ENCODE results near the gene GABRD. TPM values are rescaled to one million over a fixed set of nuclear protein-coding genes. Genes with fewer than 3 reads are reported as not detected.

GABRD gene
- total RNA-seq, 2 experiments from 2014 or later: not detected

DNA sequence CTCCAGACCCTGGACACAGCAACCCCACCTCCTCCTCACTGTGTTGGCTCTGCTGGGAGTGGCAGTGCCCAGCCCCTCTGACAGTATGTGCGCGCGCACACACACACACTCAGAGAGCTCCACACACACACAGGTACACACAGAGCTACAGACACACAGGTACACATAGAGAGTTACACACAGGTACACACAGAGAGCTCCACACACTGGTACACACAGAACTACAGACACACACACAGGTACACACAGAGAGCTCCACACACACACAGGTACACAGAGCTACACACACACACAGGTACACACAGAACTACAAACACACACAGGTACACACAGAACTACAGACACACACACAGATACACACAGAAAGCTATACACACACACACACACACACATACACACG lies 24.7 kb downstream of the GABRD start:
- H3K9me3 Mint-ChIP-seq: no peaks in the 10 kb centered on the region
- H3K27ac Mint-ChIP-seq: peak overlapping the region; percentile 5
- no peak for ATAC-seq (ENCODE audit: low read depth)
- peaks cover 11% of the 10 kb centered on the region for H3K4me1 Mint-ChIP-seq
- H3K36me3 Mint-ChIP-seq: no peaks in the 10 kb centered on the region
- peak overlapping the region; percentile 17 for H3K4me3 Mint-ChIP-seq
- peaks cover 4% of the 10 kb centered on the region for H3K27me3 Mint-ChIP-seq
- DNase-seq: no peak
- POLR2A ChIA-PET: interaction anchor here (1.0 to 1.2 kb wide), 2 partner anchors 18 to 136 kb away, joined by 3 to 6 read pairs; no protein-coding TSS in a partner anchor

DNA sequence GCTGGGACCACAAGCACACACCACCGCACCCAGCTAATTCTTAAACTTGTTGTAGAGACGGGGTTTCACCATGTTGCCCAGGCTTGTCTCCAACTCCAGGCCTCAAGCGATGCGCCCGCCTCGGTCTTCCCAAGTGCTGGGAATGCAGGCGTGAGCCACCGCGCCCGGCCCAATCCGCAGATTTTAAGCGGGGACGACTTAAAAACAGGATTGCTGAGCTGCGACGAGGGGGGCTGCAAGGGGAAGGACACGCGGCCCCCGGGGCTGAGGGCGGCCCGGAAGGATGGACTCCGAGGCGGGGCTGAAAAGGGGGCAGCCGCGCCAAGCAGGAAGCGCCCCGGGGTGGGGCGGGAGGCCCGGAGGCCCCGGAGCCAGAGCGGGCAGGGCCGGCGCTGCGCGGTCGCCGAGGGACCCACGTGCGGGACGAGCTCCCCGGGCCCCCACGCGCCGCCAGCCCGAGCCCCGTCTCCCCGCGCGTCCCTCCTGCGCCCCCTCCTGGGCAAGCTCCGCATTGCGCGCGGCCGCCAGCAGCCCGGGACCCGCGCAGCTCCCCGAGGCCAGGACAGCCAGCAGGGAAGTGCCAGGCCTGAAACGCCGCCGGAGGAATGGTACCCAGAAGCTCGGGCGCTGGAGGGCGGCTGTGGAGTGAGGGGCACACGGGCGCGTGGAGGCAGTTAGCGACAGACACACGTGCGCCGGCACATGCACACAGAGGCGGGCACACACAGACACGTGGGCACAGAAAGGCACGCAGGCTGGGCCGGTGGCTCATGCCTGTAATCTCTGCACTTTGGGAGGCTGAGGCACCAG lies 25.6 kb downstream of the GABRD start:
- Mint-ChIP-seq H3K36me3 (no peaks in the 10 kb centered on the region), H3K27ac (no peak overlapping the region), H3K4me3 (peak overlapping the region; percentile 50), H3K9me3 (no peaks in the 10 kb centered on the region), H3K27me3 (peaks cover 6% of the 10 kb centered on the region), H3K4me1 (peaks cover 17% of the 10 kb centered on the region)
- peak; percentile 79 for ATAC-seq (ENCODE audit: low read depth)
- DNase-seq: peak; percentile 94
- POLR2A ChIA-PET: interaction anchor here (0.7 to 1.2 kb wide), 3 partner anchors 100 to 263 kb away, joined by 3 to 6 read pairs (median 4); no protein-coding TSS in a partner anchor

DNA sequence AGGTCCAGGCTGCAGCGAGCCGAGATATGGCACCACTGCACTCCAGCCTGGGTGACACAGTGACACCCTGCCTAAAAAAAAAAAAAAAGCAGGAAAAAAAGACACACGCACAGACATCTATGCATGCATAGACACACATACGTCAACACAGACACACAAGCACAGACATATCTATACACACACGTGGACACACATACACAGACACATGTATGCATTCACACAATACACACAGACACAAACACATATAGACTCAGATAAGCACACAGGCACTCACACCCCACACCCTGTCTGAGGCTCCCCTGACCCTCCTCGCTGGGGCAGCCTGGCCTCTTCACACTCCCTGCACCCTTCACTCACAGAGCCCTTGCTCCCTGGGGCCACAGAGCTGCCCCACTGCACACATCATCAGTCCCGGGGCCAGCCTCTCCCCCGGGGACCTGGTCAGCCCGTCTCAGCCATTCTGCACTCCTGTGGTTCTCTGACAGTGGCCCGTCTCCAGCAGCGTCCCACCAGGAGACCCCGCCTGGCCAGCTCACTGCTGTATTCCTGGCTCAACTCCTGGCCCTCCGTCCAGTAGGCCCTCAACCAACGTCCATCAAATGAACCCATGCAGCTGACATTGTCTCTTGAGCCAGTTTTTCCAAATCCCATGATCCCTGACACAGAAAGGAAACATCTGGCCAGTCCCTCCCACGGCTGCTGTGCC lies 26.5 kb downstream of the GABRD start:
- POLR2A ChIA-PET: interaction anchor here (0.7 to 1.1 kb wide), 2 partner anchors 101 to 264 kb away, joined by 3 to 4 read pairs; no protein-coding TSS in a partner anchor
- Mint-ChIP-seq H3K27ac (no peak overlapping the region), H3K27me3 (peaks cover 6% of the 10 kb centered on the region)

DNA sequence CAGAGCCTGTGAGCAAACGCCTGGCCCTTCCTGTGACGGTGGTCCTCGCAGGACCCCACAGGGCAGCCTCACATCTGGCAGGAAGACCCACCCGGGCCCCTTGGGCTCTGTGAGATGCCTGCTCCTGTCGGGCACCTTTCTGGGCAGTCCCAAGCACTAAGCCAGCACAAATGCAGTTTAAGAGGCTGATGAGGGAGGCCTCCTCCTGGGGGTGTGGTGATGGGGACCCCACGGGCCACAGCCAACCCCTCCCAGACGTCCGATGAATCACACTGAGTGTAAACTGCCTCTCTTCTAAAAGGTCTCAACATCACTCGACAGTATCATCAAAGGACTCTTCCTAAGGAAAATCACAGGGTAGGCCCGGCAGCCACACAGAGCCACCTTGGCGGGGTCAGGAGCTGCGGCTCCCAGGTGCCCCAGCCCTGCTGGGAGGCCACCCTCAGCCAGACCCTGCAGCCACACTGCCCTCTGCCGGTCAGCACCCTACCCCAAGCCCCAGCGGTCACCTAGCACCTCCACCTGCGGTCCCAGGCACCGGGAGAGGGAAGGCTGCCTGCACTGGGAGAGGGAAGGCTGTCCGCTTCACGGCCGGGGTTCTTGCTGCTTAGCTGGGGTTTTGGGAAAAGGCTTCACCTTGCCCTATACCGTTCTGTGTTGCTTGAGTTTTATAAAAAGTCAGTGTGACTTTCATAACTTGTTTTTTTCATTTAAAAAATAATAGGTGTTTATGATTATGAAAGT lies 27.2 kb downstream of the GABRD start:
- H3K9me3 Mint-ChIP-seq: no peaks in the 10 kb centered on the region
- POLR2A ChIA-PET: no interaction called here
- no peak overlapping the region for H3K27ac Mint-ChIP-seq
- no peak overlapping the region for H3K4me3 Mint-ChIP-seq
- DNase-seq (peak; percentile 69), ATAC-seq (ENCODE audit: low read depth) (no peak)
- H3K27me3 Mint-ChIP-seq: peaks cover 6% of the 10 kb centered on the region
- H3K4me1 Mint-ChIP-seq: peaks cover 17% of the 10 kb centered on the region
- no peaks in the 10 kb centered on the region for H3K36me3 Mint-ChIP-seq

More for the DNA sequence above, 26.5 kb downstream of the GABRD start:
- no peak for DNase-seq
- H3K4me3 Mint-ChIP-seq: peak overlapping the region; percentile 6
- no peaks in the 10 kb centered on the region for H3K36me3 Mint-ChIP-seq
- ATAC-seq (ENCODE audit: low read depth): no peak
- no peaks in the 10 kb centered on the region for H3K9me3 Mint-ChIP-seq
- peaks cover 17% of the 10 kb centered on the region for H3K4me1 Mint-ChIP-seq

DNA sequence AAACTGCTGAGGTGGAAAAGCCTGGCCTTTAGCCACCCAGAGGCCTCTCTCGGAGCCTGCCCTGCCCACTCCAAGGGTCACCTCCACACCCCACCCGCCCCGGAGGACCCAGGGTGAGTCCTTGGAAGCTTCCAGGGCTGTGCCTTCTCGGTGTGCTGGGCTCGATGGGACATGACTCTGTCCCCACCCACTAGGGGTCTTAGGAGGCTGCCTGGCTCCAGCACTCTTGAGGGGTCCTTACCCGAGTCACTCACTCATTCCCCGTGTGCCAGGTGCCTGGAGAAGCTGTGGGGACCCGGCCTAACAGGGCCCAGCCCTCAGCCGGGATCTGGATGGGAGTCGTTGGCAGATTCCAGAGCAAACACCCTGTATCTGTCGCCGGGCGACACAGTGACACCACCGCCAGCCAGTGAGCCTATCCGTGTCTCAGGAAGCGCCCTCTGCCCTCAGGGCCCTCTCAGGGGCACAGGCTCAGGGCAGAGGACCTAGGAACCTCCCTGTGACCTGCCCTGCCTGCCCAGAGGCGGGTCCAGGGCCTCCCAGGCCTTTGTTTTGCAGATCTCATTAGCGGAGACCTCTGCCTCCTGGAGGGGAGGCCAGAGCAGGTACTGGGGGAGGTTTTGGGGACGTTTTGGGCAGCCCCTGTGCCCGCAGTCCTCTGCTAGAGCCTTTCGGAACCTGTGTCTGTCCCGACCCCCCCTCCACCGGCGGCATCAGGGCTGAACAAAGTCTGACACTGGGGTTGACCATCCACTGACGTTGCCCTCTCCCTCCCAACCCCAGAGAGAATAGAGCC lies 28.0 kb downstream of the GABRD start:
- no peaks in the 10 kb centered on the region for H3K36me3 Mint-ChIP-seq
- H3K9me3 Mint-ChIP-seq: no peaks in the 10 kb centered on the region
- ATAC-seq (ENCODE audit: low read depth) (no peak), DNase-seq (no peak)
- POLR2A ChIA-PET: no interaction called here
- H3K27ac Mint-ChIP-seq: no peak overlapping the region
- H3K27me3 Mint-ChIP-seq: peaks cover 6% of the 10 kb centered on the region
- H3K4me1 Mint-ChIP-seq: peaks cover 17% of the 10 kb centered on the region
- no peak overlapping the region for H3K4me3 Mint-ChIP-seq

DNA sequence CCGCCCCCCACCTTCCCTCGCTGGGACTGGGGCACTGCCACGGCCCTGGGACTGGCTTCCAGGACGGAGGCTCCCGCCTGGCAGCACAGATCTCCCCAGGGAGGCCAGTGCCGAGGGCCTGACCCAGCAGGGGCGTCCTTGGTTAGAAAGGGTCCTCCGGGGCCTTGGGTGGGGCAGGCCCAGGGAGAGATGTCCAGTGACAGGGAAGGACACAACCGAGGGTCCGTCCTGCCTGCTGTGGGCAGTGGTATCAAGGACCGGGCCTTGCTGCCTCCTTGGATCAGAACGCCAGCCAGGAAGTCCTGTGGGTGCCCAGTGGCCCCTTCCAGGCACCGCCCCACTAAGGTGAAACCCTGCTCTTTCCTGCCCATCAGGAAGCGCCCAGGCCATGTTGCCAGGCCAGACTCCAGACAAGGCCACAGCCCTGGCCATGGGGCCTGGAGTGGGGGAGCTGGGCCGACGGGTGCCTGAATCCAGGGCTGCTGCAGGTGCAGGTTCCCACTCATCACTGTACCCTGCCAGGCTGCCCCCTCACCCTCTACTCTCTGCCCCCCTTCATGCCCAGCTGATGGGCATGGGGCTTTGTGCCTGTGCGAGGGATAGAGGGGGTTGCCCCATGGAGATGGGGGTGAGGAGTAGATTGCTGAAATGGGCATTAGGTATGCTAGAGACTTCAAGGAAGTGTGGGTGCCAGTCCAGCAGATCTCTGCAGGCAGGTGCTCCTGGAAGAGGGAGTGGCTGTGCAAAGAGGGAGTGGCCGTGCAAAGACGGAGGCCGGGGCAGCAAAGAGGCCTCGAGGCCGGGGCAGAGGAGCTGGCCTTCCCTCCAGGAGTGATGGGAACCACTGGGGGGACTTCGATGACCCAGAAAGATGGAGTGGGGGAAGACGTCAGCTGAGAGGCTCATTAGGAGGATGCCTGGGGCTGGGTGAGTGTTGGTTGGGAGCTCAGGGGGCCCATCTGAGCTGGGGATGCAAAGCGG lies 28.9 kb downstream of the GABRD start:
- Mint-ChIP-seq H3K27me3 (peaks cover 6% of the 10 kb centered on the region), H3K9me3 (no peaks in the 10 kb centered on the region), H3K4me3 (peak overlapping the region; percentile 12), H3K36me3 (no peaks in the 10 kb centered on the region), H3K27ac (peak overlapping the region; percentile 22), H3K4me1 (peaks cover 17% of the 10 kb centered on the region)
- no peak for DNase-seq
- POLR2A ChIA-PET: no interaction called here
- ATAC-seq (ENCODE audit: low read depth): no peak

DNA sequence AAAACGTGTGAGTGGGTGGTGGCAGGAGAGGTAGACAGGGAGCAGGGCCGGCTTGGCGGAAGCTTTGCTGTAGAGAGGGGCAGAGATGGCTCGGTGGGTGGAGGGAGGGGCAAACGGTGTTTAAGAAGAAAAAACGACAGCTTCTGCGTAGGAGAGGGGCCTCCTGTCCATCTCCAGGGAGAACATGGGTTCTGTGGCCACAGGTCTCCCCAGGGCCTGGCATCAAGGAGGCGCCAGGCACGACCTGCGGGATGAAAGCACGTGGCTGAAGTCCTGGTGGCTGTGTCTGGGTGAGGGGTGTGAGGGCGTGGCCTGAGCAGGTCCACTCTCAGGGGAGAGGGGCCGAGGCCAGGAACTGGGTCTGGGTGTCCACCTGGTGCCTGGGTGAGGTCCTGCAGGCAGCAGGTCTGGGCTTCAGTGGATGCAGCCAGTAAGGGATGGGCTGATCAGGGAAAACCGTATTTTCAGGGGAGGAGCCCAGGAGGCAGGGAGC lies 30.1 kb downstream of the GABRD start:
- ATAC-seq (ENCODE audit: low read depth) (no peak), DNase-seq (no peak)
- no peaks in the 10 kb centered on the region for H3K36me3 Mint-ChIP-seq
- no peaks in the 10 kb centered on the region for H3K9me3 Mint-ChIP-seq
- POLR2A ChIA-PET: no interaction called here
- H3K27me3 Mint-ChIP-seq: peaks cover 6% of the 10 kb centered on the region
- peak overlapping the region; percentile 75 for H3K4me3 Mint-ChIP-seq
- peaks cover 13% of the 10 kb centered on the region for H3K4me1 Mint-ChIP-seq
- H3K27ac Mint-ChIP-seq: peak overlapping the region; percentile 52

DNA sequence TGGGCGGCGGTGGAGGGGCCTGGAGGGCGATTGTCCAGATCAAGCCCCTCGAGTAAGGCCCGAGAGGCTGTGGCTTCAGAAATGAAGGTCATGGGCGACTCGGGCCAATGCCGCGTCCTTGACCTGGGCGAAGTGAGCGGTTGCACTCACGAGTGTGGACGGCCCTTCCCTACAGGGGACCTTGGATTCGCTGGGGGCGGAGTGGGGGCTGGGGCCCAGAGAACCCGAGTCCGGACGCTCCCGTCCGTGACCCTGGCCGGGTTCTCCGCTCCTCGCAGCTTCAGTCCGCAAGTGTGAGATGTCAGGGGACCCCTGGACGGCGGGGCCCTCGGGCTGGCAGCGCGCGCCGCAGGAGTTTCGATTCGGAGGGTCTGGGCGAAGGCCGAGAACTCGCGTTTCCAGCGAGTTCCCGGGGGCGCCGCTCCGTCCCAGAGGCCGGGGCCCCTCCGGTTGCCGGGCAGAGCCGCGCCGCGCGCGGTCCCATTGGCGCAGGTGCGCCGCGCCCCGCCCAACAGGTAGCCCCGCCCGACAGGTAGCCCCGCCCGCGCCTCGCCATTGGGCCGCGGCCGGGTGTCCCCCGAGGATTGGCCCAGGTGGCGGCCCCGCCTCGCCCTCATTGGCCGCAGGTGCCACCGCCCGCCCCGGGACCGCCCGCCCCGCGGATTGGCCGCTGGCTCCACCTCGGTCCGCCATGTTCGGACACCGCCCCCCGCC lies 30.7 kb downstream of the GABRD start, which contains the start of gene PRKCZ:
Gene PRKCZ (plus strand): TSS at position 694 of the 714 bp plus-strand sequence. CDS start 220 bp downstream, outside the sequence.
- Mint-ChIP-seq H3K4me1 (peaks cover 13% of the 10 kb centered on the region), H3K27me3 (peaks cover 6% of the 10 kb centered on the region), H3K9me3 (no peaks in the 10 kb centered on the region), H3K27ac (peak within 1 kb of the TSS; percentile 52), H3K4me3 (peak within 1 kb of the TSS; percentile 75), H3K36me3 (no peaks in the 10 kb centered on the region)
- DNase-seq (peak; percentile 97), ATAC-seq (ENCODE audit: low read depth) (peak; percentile 95)
- POLR2A ChIA-PET: no interaction called here

DNA sequence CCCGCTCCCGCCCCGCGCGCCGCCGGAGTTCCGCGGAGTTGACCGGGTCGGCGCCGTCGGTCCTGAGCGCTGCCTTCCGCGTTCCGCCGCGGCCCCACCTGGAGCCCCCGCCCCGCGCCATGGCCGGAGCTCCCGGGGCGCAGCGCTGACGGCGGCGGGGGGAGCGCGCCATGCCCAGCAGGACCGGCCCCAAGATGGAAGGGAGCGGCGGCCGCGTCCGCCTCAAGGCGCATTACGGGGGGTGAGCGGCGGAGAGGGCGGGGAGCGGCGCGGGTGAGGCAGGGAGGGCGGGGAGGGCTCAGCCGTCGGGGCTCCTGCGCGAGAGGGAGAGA lies 31.3 kb downstream of the GABRD start:
- no peaks in the 10 kb centered on the region for H3K36me3 Mint-ChIP-seq
- POLR2A ChIA-PET: no interaction called here

DNA sequence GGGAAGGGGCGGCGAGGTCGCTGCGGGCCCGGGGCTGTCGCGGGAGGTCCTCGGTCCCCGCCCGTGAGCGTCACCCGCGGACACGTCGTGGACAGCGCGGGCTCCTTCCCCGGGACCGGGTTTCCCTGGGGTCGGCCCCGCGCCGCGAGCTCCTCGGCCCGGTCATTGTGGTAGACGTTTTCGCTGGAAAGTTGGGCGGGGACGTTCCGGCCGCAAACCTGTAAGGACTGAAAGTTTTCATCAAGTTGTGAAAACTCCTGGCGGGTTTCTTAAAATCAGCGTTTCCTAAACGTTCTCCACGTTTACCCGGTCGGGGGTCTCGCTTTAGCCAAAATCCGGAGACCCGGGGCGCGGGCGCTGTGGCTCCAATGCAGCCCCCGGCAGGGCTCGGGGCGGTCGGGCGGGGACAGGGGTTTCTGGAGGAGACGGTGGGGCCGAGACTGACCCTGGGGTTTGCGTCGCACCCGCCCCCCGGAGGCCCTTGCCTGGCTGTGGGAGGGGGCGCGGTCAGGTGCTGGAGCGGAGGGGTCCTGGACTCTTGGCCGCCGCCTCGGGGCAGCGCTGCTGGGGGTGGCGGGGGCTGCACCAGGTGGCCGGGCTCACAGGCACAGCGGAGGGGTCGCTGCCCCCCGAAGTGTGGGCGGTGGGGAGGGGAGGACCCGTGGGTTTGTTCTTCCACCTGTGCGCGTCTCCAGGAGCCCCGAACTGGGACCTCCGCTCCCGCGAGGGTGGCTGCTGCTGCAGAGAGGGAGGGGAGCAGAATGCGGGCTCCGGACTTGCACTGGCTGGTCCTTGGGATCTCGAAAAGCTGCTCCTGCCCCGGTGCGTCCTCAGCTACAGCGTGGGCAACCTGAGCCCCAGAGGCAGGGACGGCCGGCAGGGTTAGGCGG lies 31.9 kb downstream of the GABRD start:
- POLR2A ChIA-PET: no interaction called here
- peaks cover 6% of the 10 kb centered on the region for H3K27me3 Mint-ChIP-seq
- peak overlapping the region; percentile 50 for H3K4me3 Mint-ChIP-seq
- peaks cover 8% of the 10 kb centered on the region for H3K4me1 Mint-ChIP-seq
- H3K27ac Mint-ChIP-seq: no peak overlapping the region
- DNase-seq (no peak), ATAC-seq (ENCODE audit: low read depth) (no peak)
- no peaks in the 10 kb centered on the region for H3K9me3 Mint-ChIP-seq
- H3K36me3 Mint-ChIP-seq: no peaks in the 10 kb centered on the region

More for the DNA sequence above, 31.3 kb downstream of the GABRD start:
- peak overlapping the region; percentile 44 for H3K4me3 Mint-ChIP-seq
- peaks cover 12% of the 10 kb centered on the region for H3K4me1 Mint-ChIP-seq
- DNase-seq (no peak), ATAC-seq (ENCODE audit: low read depth) (peak; percentile 45)
- no peaks in the 10 kb centered on the region for H3K9me3 Mint-ChIP-seq
- H3K27me3 Mint-ChIP-seq: peaks cover 6% of the 10 kb centered on the region
- no peak overlapping the region for H3K27ac Mint-ChIP-seq
